Measurements from ENCODE around the gene DCHS2.
A peak's percentile ranks its signal among the peaks of the same experiment; 100 is the strongest.
"Not testable (repeated sequence)": the region's sequence is repeated elsewhere in the genome, so short reads cannot be mapped to it uniquely, and the experiment has no call there.

DCHS2 gene

GRCh38 chr4:154317201-154317999 lies 174.2 kb downstream of the DCHS2 start:
- no peak for DNase-seq (ENCODE audit: low read depth)

DNA sequence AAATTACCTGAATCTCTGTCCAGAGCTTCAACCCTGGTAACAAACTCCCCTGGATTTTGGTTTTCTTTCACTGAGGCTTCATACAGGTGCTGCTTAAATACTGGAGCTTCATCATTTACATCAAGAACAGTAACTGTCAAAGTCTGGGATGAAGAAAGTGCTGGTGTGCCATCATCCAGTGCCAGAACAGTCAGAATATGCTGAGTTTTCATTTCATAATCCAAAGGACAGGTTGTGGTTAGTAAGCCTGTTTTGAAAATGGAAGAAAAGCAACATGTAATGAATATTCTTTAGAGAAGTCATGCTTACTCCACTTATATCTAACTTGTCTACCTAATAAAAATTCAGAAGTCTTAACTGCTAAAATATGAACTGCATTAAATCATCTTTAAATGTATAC lies 175.9 kb downstream of the DCHS2 start:
- DNase-seq (ENCODE audit: low read depth), result no peak

DNA sequence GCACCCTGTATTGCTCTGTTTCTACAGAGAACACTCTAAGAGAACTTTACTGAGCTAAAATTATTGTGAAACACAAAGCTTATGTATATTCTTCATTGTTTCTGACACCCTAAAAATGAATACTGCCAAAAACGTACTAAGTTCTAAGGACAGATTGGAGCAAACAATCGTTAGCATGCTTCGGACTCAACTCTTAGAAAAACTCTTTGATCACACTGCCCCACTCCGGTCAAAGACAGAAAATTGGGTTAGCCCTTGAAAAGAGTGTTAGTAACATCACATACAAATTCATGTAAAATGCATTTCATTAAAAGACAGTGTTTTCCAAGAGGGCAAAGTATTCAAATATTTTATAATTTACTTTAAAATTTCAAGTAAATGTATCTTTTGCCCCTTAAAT lies 177.4 kb downstream of the DCHS2 start:
- DNase-seq (ENCODE audit: low read depth), result peak; percentile 52

DNA sequence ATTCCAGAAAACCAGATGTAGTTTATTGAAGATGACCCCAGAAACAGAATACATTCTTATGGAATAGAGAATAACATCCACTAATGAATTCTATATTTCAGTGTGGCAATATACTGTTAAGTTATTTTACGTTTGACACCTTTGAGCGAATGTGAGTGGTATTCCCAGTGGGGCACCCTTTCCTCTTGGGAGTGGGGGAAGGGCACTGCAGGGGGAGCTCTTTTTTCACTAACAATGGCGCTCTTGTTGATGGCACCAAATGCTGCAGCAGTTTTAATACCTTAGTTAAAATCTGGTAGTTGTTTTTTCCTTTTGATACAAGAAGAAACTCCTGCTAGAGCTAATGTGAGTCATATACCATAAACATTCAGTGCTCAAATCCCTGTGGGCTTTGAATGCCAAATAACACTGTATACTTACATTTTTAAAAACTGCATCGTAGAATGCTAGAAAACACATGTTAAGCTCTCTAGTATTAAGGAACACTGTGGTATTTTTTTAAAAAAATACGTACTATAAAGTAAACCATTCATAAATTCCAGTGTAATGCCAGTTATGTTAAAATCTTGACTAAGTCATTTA lies 178.5 kb downstream of the DCHS2 start:
- DNase-seq (ENCODE audit: low read depth), result peak; percentile 12

GRCh38 chr4:154312246-154312645 lies 179.4 kb downstream of the DCHS2 start:
- peak; percentile 45 for DNase-seq (ENCODE audit: low read depth)

DNA sequence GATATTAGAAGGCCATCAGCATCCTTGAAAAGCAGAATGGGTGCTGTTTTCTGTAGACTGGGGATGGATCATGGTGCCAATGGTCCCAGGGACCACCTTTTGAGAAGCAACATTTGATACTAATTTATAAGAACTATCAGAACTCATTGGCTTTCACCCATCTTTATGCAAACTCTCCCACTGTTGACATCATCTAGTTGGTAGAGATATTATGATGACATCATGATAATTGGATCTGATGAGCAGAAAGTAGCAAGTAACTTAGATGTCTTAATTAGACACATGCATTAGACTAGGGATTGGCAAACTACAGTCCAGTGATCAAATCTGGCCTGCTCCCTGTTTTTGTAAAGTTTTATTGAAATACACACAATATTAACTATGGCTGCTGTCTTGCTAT lies 181.0 kb downstream of the DCHS2 start:
- no peak for DNase-seq (ENCODE audit: low read depth)

- DNase-seq (ENCODE audit: low read depth), result no peak
Measured at GRCh38 chr4:154308207-154308606, 183.4 kb downstream of the DCHS2 start.

GRCh38 chr4:154307451-154307850 lies 184.1 kb downstream of the DCHS2 start:
- DNase-seq (ENCODE audit: low read depth), result no peak

DNA sequence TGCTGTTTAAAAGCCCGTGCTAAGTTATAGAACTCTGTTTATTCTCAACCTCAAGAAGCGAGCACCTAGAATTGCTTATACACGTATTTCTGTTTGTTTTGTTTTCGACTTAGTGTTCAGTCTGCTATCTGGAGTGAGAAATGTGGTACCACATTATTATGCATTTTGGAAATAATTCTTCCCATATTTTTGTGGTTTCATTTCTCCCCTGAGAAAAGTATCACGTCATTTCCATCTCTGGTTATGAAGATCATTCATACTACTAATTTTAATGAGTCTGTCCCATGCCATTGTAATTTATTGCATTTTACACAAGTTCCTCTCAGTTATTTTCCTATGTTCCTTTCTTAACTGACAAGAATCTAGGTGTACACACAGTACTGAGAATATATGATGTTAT lies 186.0 kb downstream of the DCHS2 start:
- DNase-seq (ENCODE audit: low read depth), result peak; percentile 14

- no peak for DNase-seq (ENCODE audit: low read depth)
Measured at GRCh38 chr4:154304679-154305078, 186.9 kb downstream of the DCHS2 start.

DNA sequence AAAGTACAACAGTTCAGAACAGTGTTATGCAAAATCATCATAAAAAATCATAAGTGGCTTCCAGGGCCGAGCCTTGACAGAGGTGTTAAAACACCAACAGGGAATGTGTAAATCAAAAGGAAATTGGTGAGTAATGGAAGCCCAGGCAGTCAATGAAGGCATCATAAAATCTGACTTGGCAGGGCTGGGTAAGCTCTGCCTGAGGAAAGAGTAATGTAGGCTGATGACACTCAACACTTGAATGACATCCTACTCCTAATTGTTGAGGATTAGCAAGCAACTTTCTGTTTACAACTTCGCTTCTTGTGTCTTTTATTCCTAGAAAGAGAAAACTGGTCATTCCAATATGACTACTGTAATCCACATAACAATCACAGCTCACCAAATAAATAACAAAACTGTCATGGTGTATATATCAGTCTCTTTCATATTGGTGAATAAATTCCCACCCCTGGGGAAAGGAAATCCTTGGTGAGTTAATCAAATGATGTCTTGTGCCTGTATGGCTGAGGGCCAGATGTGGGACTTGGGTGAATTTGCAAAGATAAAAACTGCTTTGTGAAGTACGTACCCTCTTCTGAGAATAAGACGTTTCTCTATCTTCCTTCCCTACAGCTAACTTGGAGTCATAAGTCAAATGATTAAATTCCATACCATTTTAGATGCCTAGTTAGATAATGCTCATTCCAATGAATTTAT lies 196.8 kb downstream of the DCHS2 start:
- DNase-seq (ENCODE audit: low read depth), result no peak

GRCh38 chr4:154293427-154293826 lies 198.2 kb downstream of the DCHS2 start:
- no peak for DNase-seq (ENCODE audit: low read depth)

- DNase-seq (ENCODE audit: low read depth), result no peak
Measured at GRCh38 chr4:154292589-154292988, 199.0 kb downstream of the DCHS2 start.

GRCh38 chr4:154277172-154277571 lies 214.4 kb downstream of the DCHS2 start:
- DNase-seq (ENCODE audit: low read depth), result no peak

DNA sequence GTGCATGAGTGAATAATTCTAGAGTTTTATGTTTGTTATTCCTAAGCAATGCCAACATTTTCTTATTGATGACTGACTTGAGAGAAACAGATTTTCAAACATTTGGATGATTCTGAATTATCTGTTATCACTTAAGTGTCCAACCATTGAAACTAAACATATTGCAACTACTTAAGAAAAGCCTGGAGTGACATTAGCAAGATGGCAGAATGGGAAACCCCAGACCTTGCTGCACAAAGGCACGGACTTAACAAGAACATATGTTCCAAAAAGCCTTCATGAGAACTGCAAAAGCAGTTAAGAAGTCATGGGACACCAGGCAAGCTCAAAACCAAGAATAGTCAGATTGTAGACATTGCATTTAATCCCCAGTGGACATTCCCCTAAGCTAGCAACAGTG lies 215.1 kb downstream of the DCHS2 start:
- DNase-seq (ENCODE audit: low read depth), result no peak

GRCh38 chr4:154254999-154255398 lies 236.6 kb downstream of the DCHS2 start:
- no peak for DNase-seq (ENCODE audit: low read depth)

- DNase-seq (ENCODE audit: low read depth), result no peak
Measured at GRCh38 chr4:154234576-154234975, 257.0 kb downstream of the DCHS2 start.

- DNase-seq (ENCODE audit: low read depth), result peak; percentile 47
Measured at GRCh38 chr4:154231806-154232478, 259.7 kb downstream of the DCHS2 start.

GRCh38 chr4:154230723-154231122 lies 260.9 kb downstream of the DCHS2 start:
- no peak for DNase-seq (ENCODE audit: low read depth)

GRCh38 chr4:154230091-154230490 lies 261.5 kb downstream of the DCHS2 start:
- no peak for DNase-seq (ENCODE audit: low read depth)

GRCh38 chr4:154222875-154223274 lies 268.7 kb downstream of the DCHS2 start:
- DNase-seq (ENCODE audit: low read depth), result no peak

DNA sequence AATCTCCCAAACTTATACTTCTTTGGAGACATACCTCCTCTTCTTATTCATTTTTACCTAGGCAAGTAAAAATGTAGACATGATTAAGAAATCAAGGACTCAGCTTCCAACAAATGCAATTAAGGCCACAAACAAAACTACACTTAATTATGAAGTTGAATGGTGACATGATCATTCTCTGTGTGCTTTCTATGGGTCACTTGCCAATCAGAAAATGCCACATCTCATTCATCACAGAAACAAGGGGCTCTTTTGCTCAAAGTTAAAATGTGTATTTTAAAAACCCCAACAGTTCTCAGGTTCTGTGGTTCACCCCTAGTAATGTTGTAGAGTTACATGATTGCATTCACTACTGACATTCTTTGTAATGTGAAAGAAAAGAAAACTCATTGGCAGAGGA lies 273.5 kb downstream of the DCHS2 start:
- no peak for DNase-seq (ENCODE audit: low read depth)

DNA sequence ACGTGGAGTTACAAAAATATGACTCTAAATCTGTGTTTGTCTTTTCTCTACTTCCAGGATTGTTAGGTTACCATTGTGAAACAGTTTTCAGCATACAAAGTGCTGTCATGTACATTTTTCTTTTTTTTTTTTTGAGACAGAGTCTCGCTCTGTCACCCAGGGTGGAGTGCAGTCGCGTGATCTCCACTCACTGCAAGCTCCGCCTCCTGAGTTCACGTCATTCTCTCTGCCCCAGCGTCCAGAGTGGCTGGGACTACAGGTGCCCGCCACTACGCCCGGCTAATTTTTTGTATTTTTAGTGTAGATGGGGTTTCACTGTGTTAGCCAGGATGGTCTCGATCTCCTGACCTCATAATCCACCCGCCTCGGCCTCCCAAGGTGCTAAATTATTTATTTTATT lies 274.2 kb downstream of the DCHS2 start:
- not testable (repeated sequence) for DNase-seq (ENCODE audit: low read depth)
